ENCODE data around the gene RSPH3. TPM values are rescaled to one million over a fixed set of nuclear protein-coding genes. Genes with fewer than 3 reads are reported as not detected.
A peak's percentile ranks its signal among the peaks of the same experiment; 100 is the strongest.

The RSPH3 gene
- total and polyA plus RNA-seq, 4 donors = 4.4 to 16.8 (median 9.7) TPM

DNA sequence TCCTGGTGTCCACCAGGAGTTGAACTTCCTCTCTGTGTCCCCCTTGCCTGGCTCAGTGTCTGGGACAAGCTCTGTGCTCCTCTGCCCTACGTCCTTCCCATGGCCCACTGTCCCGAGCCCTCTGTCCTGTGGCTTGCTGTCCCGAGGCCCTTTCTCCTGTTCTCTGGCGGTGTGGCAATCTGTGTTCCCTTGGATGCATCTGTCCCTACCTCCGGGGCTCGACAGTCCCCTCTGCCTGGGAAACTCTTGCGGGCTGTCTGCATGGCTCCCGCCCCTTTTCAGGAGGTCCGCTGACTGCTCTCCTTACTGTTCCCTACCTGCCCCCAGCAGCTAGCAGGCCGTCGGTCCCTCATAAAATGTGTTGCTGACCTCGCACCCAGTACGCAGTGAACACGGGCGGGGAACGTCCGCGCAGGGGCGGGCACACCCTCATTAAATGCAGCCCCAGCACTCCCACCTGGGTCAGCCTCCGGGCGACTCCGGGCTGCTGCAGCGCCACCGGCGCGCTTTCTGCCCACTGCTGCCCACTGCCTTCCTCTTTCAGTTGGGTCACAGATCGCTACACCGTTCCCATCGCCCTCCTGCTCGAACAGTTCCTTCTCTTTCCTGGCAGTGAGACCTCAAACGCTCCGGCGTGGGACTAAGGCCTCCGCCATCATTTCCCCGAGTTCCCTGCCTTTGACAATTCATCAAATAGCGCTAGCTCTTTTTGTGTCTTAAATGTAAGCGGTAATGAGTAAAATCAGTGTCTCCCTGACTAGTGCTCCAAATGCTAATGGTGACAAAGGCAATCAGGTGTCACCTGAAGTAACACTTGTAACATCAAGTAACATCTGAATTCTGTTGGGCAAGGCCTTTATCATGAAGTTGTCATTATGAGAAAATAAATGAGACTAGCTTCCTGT, 60.5 kb downstream of the RSPH3 start:
- no peak overlapping the region for H3K4me3 ChIP-seq
- peaks cover 0 to 2% (median 0%) of the 10 kb centered on the region in 3 donors for H3K27me3 ChIP-seq (ENCODE audit: control insufficient read depth in 3 of 3, insufficient read depth in 3 of 3, low read length in 2 of 3)
- H3K27ac ChIP-seq (ENCODE audit: low read depth in 1 of 2, low read length in 1 of 2) = no peak overlapping the region
- WGBS, 2 donors = 23 to 26% methylated on average over 37 of the region's 37 CpGs
- ATAC-seq (ENCODE audit: insufficient read depth, low FRiP score) = peak; percentile 58
- H3K4me1 ChIP-seq (ENCODE audit: control insufficient read depth in 5 of 5, insufficient read depth in 5 of 5, low read length in 5 of 5) = peaks cover 0 to 11% (median 0%) of the 10 kb centered on the region in 5 donors
- H3K9me3 ChIP-seq (ENCODE audit: control insufficient read depth in 4 of 4, insufficient read depth in 3 of 4, low read length in 3 of 4) = no peaks in the 10 kb centered on the region
- TF ChIP-seq, protein P1, sequence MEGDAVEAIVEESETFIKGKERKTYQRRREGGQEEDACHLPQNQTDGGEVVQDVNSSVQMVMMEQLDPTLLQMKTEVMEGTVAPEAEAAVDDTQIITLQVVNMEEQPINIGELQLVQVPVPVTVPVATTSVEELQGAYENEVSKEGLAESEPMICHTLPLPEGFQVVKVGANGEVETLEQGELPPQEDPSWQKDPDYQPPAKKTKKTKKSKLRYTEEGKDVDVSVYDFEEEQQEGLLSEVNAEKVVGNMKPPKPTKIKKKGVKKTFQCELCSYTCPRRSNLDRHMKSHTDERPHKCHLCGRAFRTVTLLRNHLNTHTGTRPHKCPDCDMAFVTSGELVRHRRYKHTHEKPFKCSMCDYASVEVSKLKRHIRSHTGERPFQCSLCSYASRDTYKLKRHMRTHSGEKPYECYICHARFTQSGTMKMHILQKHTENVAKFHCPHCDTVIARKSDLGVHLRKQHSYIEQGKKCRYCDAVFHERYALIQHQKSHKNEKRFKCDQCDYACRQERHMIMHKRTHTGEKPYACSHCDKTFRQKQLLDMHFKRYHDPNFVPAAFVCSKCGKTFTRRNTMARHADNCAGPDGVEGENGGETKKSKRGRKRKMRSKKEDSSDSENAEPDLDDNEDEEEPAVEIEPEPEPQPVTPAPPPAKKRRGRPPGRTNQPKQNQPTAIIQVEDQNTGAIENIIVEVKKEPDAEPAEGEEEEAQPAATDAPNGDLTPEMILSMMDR (IDR thresholded peaks at IDR 0.05; ENCODE audit: control extremely low read depth, extremely low read depth) = no peak
- peak in 2 of 3 donors; percentile 20 to 24 for DNase-seq
- no peaks in the 10 kb centered on the region for H3K36me3 ChIP-seq (ENCODE audit: control insufficient read depth in 4 of 4, insufficient read depth in 4 of 4, low read length in 4 of 4)
- no peak overlapping the region for H3K9ac ChIP-seq (ENCODE audit: insufficient read depth in 1 of 2, low read length in 2 of 2)

DNA sequence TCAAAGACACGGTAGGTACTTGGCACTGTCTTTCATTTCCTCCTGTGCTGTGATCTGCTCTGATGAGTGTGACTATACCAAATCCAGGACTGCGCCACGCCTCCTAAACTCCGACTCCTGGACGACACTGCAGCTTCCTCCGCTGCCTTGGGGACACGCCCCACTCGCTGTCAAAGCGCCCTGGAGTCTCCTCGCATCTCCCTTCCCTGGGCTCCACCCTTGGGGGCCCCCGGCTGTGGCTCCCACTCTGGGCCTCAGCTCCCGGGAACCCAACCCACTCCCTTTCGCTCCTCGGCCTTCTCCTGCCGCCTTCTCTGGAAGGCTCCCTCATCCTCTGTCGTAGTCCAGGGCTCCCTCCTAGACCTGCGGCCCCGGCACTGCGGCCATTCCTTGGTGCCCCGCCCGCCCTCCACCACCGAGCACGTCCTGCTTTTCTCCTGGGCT, 61.2 kb downstream of the RSPH3 start:
- H3K4me3 ChIP-seq = no peak overlapping the region
- no peaks in the 10 kb centered on the region for H3K9me3 ChIP-seq (ENCODE audit: control insufficient read depth in 4 of 4, insufficient read depth in 3 of 4, low read length in 3 of 4)
- ATAC-seq (ENCODE audit: insufficient read depth, low FRiP score) = peak; percentile 71
- H3K27ac ChIP-seq (ENCODE audit: low read depth in 1 of 2, low read length in 1 of 2) = no peak overlapping the region
- no peak overlapping the region for H3K9ac ChIP-seq (ENCODE audit: insufficient read depth in 1 of 2, low read length in 2 of 2)
- peaks cover 0 to 11% (median 0%) of the 10 kb centered on the region in 5 donors for H3K4me1 ChIP-seq (ENCODE audit: control insufficient read depth in 5 of 5, insufficient read depth in 5 of 5, low read length in 5 of 5)
- WGBS, 2 donors = 29 to 52% methylated on average over 23 of the region's 23 CpGs
- peak; percentile 16 to 45 (median 29) for DNase-seq
- H3K27me3 ChIP-seq (ENCODE audit: control insufficient read depth in 3 of 3, insufficient read depth in 3 of 3, low read length in 2 of 3) = peaks cover 0 to 2% (median 0%) of the 10 kb centered on the region in 3 donors
- H3K36me3 ChIP-seq (ENCODE audit: control insufficient read depth in 4 of 4, insufficient read depth in 4 of 4, low read length in 4 of 4) = no peaks in the 10 kb centered on the region
- TF ChIP-seq, protein P1 (IDR thresholded peaks at IDR 0.05; ENCODE audit: control extremely low read depth, extremely low read depth) = no peak

DNA sequence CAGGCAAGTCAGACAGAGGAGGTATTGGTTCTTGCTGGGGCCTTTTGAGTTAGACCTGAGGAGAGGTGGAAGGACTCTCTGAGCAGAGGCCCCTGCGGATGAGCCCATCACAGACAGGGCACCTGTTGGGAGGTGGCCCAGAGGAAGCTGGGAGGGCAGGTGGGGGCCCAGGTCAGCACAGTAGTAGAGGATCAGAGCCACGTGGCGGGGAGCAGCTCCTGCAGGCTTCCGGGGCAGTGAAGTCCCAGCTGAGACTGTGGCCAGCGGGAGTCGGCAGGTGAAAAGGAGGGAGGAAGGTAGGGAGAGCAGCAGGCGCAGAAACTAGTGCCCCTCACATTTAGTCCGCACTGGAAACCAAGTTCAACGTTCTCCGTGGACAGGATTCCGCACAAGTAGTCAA, 61.8 kb downstream of the RSPH3 start:
- Histone ChIP-seq H3K27me3 (ENCODE audit: control insufficient read depth in 3 of 3, insufficient read depth in 3 of 3, low read length in 2 of 3) (peaks cover 0 to 2% (median 0%) of the 10 kb centered on the region in 3 donors), H3K27ac (ENCODE audit: low read depth in 1 of 2, low read length in 1 of 2) (no peak overlapping the region), H3K9me3 (ENCODE audit: control insufficient read depth in 4 of 4, insufficient read depth in 3 of 4, low read length in 3 of 4) (no peaks in the 10 kb centered on the region), H3K4me3 (no peak overlapping the region), H3K9ac (ENCODE audit: insufficient read depth in 1 of 2, low read length in 2 of 2) (no peak overlapping the region), H3K36me3 (ENCODE audit: control insufficient read depth in 4 of 4, insufficient read depth in 4 of 4, low read length in 4 of 4) (no peaks in the 10 kb centered on the region), H3K4me1 (ENCODE audit: control insufficient read depth in 5 of 5, insufficient read depth in 5 of 5, low read length in 5 of 5) (peaks cover 0 to 11% (median 0%) of the 10 kb centered on the region in 5 donors)
- TF ChIP-seq, protein P1 (IDR thresholded peaks at IDR 0.05; ENCODE audit: control extremely low read depth, extremely low read depth) = no peak
- WGBS, 2 donors = 87 to 92% methylated on average over 11 of the region's 11 CpGs
- DNase-seq (no peak), ATAC-seq (ENCODE audit: insufficient read depth, low FRiP score) (no peak)
